K562 (cell line): ENCODE results near the gene LRRC41.

Experiments
- SMAD3 ChIP-seq: fragments of 450-650 bp; formaldehyde crosslinking; conservative IDR thresholded peaks from 2 replicates; pipeline ENCODE4 v1.4.0; 2020; ENCODE audit warnings: mild to moderate bottlenecking
- SP1 ChIP-seq: sonication (generic); formaldehyde crosslinking; IDR thresholded peaks from 2 replicates; pipeline ENCODE4 v1.8.1; 2022; ENCODE audit warnings: mild to moderate bottlenecking, missing genetic modification reagents
- ZNF707 ChIP-seq: fragments of 250-450 bp; sonication (Bioruptor Pico); conservative IDR thresholded peaks from 2 replicates; pipeline ENCODE4 v1.8.0; 2022; ENCODE audit warnings: inconsistent platforms, mild to moderate bottlenecking, moderate library complexity
- TF ChIP-seq, protein P1 (sequence below): fragments of 450-650 bp; formaldehyde crosslinking; IDR thresholded peaks from 2 replicates; pipeline ENCODE4 v1.4.0; 2020; ENCODE audit warnings: mild to moderate bottlenecking, moderate library complexity
- TF ChIP-seq, protein P2 (sequence below), 3 experiments: IDR thresholded peaks in 2 of 3; conservative IDR thresholded peaks in 1 of 3; 2 replicates each; pipeline ENCODE4 v1.5.1; 2011 to 2012; ENCODE audit warnings: low read length in 3 of 3, mild to moderate bottlenecking in 3 of 3, control low read depth in 2 of 3, improper control_type of control experiment in 1 of 3, inconsistent platforms in 1 of 3, low read depth in 1 of 3, mixed read lengths in 1 of 3, moderate library complexity in 1 of 3; ENCODE audit not compliant: insufficient read depth in 2 of 3
- TF ChIP-seq, protein P3 (sequence below): fragments of 250-450 bp; sonication (Bioruptor Pico); IDR thresholded peaks from 2 replicates; pipeline ENCODE4 v1.4.0; 2020; ENCODE audit warnings: mild to moderate bottlenecking, moderate library complexity
- TF ChIP-seq, protein P4 (sequence below): fragments of 200-800 bp; sonication (Bioruptor generic); IDR thresholded peaks from 2 replicates; pipeline ENCODE4 v1.6.1; 2016; ENCODE audit warnings: missing genetic modification characterization, missing compliant biosample characterization
- TF ChIP-seq, protein P5 (sequence below), 2 experiments: fragments of 450-650 bp in 1 of 2; sonication (generic) in 1 of 2; formaldehyde crosslinking in 1 of 2; IDR thresholded peaks in 1 of 2; conservative IDR thresholded peaks in 1 of 2; 2 replicates each; pipeline versions ENCODE4 v1.6.1 to v1.8.1; 2016 to 2023; ENCODE audit warnings: mild to moderate bottlenecking in 2 of 2, moderate library complexity in 2 of 2, inconsistent platforms in 1 of 2, missing genetic modification reagents in 1 of 2
- TF ChIP-seq, protein P6 (sequence below): sonication (generic); formaldehyde crosslinking; IDR thresholded peaks from 2 replicates; pipeline ENCODE4 v1.8.1; 2023; ENCODE audit warnings: mild to moderate bottlenecking, missing genetic modification reagents

DNA sequence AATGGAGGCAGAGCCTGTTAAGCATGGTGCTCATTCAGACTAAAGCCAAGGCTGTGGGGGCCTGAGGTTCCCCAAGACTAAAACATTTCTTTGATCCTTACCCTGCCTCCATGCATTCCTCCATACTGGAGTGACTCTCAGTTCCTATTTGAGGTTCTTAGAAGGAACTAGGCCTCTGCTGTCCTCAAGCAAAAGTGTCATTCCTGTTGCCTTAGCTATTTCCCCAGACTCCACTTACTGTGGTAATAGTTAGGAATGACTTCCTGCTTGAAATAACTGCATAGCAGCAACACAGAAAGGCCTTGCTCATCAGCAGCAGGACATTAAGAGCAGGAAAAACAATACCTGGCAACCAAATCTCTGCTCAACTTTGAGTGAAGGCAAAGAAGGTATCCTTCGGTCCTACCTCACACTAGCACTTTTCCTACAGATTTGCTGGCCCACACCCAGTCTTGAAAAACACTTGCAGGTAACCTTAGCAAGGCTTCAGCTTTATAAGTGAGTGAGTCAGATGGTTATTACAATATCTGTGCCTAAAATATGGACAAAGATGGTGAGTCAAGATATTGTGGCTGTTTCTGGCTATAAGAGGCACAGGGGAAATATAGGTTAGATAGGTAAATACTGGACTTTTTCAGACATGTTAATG, 14.8 kb downstream of the LRRC41 start:
- TF ChIP-seq, protein P1, sequence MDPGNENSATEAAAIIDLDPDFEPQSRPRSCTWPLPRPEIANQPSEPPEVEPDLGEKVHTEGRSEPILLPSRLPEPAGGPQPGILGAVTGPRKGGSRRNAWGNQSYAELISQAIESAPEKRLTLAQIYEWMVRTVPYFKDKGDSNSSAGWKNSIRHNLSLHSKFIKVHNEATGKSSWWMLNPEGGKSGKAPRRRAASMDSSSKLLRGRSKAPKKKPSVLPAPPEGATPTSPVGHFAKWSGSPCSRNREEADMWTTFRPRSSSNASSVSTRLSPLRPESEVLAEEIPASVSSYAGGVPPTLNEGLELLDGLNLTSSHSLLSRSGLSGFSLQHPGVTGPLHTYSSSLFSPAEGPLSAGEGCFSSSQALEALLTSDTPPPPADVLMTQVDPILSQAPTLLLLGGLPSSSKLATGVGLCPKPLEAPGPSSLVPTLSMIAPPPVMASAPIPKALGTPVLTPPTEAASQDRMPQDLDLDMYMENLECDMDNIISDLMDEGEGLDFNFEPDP (CRISPR knock-in tag): no peak
- TF ChIP-seq, protein P2, sequence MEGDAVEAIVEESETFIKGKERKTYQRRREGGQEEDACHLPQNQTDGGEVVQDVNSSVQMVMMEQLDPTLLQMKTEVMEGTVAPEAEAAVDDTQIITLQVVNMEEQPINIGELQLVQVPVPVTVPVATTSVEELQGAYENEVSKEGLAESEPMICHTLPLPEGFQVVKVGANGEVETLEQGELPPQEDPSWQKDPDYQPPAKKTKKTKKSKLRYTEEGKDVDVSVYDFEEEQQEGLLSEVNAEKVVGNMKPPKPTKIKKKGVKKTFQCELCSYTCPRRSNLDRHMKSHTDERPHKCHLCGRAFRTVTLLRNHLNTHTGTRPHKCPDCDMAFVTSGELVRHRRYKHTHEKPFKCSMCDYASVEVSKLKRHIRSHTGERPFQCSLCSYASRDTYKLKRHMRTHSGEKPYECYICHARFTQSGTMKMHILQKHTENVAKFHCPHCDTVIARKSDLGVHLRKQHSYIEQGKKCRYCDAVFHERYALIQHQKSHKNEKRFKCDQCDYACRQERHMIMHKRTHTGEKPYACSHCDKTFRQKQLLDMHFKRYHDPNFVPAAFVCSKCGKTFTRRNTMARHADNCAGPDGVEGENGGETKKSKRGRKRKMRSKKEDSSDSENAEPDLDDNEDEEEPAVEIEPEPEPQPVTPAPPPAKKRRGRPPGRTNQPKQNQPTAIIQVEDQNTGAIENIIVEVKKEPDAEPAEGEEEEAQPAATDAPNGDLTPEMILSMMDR (IDR thresholded peaks at IDR 0.05 in 2 of 3, conservative IDR thresholded peaks at IDR 0.05 in 1 of 3; ENCODE audit: insufficient read depth in 2 of 3, low read depth in 1 of 3, low read length in 3 of 3): no peak
- TF ChIP-seq SMAD3 (CRISPR knock-in tag) (no peak), SP1 (CRISPR knock-in tag) (0 out of 2 replicates have a peak, but pooled peaks have one; percentile 22), ZNF707 (CRISPR knock-in tag) (no peak)
- TF ChIP-seq, protein P3, sequence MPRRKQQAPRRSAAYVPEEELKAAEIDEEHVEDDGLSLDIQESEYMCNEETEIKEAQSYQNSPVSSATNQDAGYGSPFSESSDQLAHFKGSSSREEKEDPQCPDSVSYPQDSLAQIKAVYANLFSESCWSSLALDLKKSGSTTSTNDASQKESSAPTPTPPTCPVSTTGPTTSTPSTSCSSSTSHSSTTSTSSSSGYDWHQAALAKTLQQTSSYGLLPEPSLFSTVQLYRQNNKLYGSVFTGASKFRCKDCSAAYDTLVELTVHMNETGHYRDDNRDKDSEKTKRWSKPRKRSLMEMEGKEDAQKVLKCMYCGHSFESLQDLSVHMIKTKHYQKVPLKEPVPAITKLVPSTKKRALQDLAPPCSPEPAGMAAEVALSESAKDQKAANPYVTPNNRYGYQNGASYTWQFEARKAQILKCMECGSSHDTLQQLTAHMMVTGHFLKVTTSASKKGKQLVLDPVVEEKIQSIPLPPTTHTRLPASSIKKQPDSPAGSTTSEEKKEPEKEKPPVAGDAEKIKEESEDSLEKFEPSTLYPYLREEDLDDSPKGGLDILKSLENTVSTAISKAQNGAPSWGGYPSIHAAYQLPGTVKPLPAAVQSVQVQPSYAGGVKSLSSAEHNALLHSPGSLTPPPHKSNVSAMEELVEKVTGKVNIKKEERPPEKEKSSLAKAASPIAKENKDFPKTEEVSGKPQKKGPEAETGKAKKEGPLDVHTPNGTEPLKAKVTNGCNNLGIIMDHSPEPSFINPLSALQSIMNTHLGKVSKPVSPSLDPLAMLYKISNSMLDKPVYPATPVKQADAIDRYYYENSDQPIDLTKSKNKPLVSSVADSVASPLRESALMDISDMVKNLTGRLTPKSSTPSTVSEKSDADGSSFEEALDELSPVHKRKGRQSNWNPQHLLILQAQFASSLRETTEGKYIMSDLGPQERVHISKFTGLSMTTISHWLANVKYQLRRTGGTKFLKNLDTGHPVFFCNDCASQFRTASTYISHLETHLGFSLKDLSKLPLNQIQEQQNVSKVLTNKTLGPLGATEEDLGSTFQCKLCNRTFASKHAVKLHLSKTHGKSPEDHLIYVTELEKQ (CRISPR knock-in tag): no peak
- TF ChIP-seq, protein P4, sequence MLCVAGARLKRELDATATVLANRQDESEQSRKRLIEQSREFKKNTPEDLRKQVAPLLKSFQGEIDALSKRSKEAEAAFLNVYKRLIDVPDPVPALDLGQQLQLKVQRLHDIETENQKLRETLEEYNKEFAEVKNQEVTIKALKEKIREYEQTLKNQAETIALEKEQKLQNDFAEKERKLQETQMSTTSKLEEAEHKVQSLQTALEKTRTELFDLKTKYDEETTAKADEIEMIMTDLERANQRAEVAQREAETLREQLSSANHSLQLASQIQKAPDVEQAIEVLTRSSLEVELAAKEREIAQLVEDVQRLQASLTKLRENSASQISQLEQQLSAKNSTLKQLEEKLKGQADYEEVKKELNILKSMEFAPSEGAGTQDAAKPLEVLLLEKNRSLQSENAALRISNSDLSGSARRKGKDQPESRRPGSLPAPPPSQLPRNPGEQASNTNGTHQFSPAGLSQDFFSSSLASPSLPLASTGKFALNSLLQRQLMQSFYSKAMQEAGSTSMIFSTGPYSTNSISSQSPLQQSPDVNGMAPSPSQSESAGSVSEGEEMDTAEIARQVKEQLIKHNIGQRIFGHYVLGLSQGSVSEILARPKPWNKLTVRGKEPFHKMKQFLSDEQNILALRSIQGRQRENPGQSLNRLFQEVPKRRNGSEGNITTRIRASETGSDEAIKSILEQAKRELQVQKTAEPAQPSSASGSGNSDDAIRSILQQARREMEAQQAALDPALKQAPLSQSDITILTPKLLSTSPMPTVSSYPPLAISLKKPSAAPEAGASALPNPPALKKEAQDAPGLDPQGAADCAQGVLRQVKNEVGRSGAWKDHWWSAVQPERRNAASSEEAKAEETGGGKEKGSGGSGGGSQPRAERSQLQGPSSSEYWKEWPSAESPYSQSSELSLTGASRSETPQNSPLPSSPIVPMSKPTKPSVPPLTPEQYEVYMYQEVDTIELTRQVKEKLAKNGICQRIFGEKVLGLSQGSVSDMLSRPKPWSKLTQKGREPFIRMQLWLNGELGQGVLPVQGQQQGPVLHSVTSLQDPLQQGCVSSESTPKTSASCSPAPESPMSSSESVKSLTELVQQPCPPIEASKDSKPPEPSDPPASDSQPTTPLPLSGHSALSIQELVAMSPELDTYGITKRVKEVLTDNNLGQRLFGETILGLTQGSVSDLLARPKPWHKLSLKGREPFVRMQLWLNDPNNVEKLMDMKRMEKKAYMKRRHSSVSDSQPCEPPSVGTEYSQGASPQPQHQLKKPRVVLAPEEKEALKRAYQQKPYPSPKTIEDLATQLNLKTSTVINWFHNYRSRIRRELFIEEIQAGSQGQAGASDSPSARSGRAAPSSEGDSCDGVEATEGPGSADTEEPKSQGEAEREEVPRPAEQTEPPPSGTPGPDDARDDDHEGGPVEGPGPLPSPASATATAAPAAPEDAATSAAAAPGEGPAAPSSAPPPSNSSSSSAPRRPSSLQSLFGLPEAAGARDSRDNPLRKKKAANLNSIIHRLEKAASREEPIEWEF: no peak
- TF ChIP-seq, protein P5, sequence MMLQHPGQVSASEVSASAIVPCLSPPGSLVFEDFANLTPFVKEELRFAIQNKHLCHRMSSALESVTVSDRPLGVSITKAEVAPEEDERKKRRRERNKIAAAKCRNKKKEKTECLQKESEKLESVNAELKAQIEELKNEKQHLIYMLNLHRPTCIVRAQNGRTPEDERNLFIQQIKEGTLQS (IDR thresholded peaks at IDR 0.05): no peak
- TF ChIP-seq, protein P5 (CRISPR knock-in tag; conservative IDR thresholded peaks at IDR 0.05): no peak
- TF ChIP-seq, protein P6, sequence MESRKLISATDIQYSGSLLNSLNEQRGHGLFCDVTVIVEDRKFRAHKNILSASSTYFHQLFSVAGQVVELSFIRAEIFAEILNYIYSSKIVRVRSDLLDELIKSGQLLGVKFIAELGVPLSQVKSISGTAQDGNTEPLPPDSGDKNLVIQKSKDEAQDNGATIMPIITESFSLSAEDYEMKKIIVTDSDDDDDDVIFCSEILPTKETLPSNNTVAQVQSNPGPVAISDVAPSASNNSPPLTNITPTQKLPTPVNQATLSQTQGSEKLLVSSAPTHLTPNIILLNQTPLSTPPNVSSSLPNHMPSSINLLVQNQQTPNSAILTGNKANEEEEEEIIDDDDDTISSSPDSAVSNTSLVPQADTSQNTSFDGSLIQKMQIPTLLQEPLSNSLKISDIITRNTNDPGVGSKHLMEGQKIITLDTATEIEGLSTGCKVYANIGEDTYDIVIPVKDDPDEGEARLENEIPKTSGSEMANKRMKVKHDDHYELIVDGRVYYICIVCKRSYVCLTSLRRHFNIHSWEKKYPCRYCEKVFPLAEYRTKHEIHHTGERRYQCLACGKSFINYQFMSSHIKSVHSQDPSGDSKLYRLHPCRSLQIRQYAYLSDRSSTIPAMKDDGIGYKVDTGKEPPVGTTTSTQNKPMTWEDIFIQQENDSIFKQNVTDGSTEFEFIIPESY (CRISPR knock-in tag): no peak
